ENCODE data around the gene DGKG.

DGKG gene

DNA sequence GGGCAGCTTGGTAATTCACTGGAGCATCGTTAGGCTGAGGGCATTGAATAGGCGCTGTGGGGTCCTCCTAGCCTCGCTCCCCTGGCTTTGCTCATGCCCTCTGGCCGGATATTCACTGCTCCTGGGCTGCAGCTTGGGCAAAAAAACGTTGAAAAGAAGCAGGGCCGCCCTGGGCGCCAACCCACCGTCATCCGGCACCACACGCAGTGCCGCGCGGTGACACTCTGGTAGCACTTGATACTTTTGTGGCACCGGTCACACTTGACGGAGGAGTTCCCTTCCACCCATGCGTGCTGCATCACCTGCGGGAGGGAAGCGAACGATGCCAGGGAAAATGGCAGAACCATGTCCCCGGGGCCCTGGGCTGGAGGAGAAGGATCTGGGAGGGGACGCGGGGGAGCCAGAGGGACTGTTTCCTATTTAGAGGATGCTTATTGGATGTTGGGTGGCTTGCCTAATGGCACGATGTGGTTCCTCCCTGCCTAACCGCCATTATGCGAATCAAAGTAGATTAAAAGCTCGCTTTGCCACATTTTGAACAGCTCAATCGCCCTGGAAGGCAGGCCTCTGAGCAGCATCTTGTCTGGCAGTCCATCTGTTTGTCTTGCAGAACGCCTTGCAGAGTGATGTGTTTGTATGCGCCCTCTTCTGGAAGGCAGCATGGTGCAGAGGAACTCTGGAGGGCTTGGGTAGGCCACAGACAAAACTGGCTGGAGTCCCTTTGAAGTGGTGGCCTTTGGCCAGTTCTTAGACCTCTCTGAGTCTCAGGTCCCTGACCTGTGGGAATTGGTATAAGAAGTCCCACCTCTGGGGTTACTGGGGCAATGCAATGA is 93.2 kb downstream of the DGKG start:
- TF ChIP-seq TAF1 (IDR thresholded peaks at IDR 0.05; ENCODE audit: borderline replicate concordance, low read depth, low read length) (no peak), POLR2A (IDR thresholded peaks at IDR 0.05; ENCODE audit: low read depth, low read length) (no peak), POLR2AphosphoS5 (IDR thresholded peaks at IDR 0.05; ENCODE audit: low read depth, low read length) (no peak)
- DNase-seq (ENCODE audit: insufficient read length) (no peak), FAIRE-seq (no peak)

DNA sequence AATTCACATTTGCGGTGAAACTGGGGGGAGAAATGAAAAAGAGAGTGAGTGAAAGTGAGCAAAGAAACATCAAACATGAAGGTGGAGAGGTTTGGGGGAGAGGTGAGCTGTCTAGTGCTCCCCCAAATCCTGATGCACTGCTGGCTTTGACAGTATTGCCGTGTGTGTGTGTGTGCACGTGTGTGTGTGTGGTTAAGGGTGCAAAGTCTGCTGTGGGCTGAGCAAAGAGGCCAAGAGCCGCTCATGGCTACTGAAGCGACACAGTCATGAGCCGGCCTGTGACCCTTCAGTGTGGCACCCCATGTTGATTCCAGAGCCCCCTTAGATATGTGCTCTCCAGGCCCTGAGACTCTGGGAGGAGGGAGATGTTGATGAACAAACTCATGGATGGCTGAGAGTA is 94.3 kb downstream of the DGKG start:
- DNase-seq (ENCODE audit: insufficient read length) (no peak), FAIRE-seq (no peak)
- TF ChIP-seq POLR2AphosphoS5 (IDR thresholded peaks at IDR 0.05; ENCODE audit: low read depth, low read length) = no peak

DNA sequence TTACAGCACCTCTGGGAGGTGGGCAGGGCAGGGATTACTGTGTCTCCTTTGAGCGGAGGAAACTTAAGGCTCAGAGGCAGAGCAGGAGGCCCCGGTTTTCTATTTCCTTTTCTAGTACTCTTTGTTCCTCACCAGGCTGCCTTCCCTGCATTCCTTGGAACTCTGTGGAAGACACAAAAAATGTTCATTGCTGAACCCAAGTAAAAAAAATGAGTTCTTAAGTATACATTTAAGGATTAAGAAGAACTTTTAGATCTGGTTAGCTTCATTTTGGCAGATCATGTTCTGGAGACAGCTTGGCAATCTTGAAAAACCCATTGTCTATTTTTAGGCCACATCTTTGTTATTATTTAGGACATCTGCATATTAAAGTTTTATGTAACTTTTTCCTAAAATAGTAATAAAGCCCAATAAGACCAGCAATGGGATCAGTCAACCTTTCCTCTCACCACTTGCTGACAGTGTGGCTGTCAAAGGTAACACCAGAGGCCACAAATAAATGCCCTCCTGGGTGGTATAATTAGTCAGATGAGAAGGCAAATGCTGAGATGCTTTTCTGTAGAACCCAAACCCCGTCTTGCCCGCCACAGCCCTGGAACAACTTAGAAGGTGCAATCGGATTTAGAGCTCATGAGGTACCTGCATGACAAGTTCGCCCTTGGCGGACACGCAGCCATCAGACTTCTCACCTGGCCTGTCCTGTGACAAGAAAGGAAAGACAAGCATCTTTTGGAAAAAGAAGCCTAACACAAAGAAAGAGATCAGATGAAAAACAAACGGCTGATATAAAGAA is 97.2 kb downstream of the DGKG start:
- FAIRE-seq (no peak), DNase-seq (ENCODE audit: insufficient read length) (no peak)
- TF ChIP-seq POLR2AphosphoS5 (IDR thresholded peaks at IDR 0.05; ENCODE audit: low read depth, low read length) (no peak), TAF1 (IDR thresholded peaks at IDR 0.05; ENCODE audit: borderline replicate concordance, low read depth, low read length) (no peak), POLR2A (IDR thresholded peaks at IDR 0.05; ENCODE audit: low read depth, low read length) (no peak)

DNA sequence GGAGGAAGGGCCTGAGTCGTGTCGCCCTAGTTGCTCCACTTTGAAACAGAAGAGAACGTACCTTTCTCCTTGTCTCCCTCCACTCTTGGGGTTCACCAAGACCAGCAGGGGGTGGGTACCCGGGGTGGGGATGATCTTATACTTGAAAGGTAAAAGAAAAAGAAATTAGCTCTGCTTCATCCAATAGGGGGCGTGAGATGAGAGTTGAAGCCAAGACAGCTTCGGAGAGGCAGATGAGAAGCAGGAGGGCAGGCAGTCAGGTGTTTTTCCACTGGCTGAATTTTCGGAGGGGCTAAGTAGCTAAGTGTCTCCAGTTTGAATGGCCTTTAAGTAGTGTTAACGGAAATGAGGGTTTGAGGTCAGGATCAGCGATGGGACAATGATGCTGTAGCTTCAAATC is 100.4 kb downstream of the DGKG start:
- no peak for TF ChIP-seq POLR2A (IDR thresholded peaks at IDR 0.05; ENCODE audit: low read depth, low read length)
- TF ChIP-seq TAF1 (IDR thresholded peaks at IDR 0.05; ENCODE audit: borderline replicate concordance, low read depth, low read length) = no peak
- TF ChIP-seq POLR2AphosphoS5 (IDR thresholded peaks at IDR 0.05; ENCODE audit: low read depth, low read length) = no peak
- FAIRE-seq (no peak), DNase-seq (ENCODE audit: insufficient read length) (no peak)

DNA sequence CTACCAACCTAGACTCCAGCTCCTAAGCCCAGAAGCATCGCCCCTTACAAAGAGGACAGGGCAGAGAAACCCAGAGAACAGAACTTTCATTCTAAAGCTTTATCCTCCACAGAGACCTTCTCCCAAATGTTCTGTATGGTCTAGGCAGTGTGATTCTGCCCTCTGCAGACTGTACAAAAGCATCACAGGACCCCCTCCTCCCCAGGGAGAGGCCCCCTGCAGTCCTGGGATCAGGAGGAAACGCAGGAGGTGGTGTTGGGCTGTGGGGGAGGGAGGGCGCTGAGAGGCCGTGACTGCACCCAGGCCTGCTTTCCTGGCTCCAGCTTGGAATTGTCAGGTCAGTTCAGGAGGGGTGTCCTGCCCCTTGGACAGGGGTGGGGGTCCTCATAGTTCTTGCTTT is 101.3 kb downstream of the DGKG start:
- no peak for TF ChIP-seq POLR2A (IDR thresholded peaks at IDR 0.05; ENCODE audit: low read depth, low read length)
- no peak for TF ChIP-seq TAF1 (IDR thresholded peaks at IDR 0.05; ENCODE audit: borderline replicate concordance, low read depth, low read length)
- no peak for TF ChIP-seq POLR2AphosphoS5 (IDR thresholded peaks at IDR 0.05; ENCODE audit: low read depth, low read length)
- FAIRE-seq = no peak
- DNase-seq (ENCODE audit: insufficient read length) = no peak

DNA sequence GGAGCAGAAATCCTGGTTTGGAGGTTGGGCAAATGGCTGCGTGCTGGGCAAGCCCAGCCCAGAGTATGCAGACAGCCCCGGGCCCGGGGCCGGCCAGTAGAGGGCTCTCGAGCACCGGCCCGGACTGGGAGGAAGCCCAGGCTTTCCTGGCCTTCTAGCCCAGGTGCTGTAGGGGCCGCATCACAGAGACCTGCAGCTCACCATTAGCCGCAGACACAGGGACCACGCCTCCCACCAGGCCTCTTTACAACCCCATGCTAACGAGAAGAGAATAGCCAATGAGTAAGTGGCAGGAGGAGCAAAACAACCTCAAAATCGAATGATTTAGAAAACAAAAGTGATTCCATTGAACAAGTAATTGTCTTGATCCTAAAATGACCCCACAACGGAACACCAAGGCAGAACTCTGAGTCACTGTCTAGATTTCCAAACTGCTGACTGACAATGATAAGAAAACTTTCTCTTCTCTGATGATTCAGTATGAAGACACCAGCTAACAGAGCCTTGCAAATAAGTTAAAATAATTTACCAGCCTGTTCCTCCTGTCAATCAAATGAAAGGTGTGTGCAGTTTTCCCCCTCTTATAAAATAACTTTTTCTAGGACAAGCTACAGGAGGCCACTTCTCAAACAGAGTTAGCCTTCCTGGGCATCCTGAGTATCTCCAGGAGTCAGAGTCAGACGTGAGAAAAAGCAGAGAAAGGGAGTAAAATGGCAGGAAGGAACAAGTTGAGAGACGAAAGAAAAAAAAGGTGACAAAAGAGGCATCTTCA is 102.2 kb downstream of the DGKG start:
- DNase-seq (ENCODE audit: insufficient read length) = peak; percentile 63
- TF ChIP-seq POLR2AphosphoS5 (IDR thresholded peaks at IDR 0.05; ENCODE audit: low read depth, low read length) (no peak), TAF1 (IDR thresholded peaks at IDR 0.05; ENCODE audit: borderline replicate concordance, low read depth, low read length) (no peak), POLR2A (IDR thresholded peaks at IDR 0.05; ENCODE audit: low read depth, low read length) (no peak)
- FAIRE-seq = peak; percentile 65

DNA sequence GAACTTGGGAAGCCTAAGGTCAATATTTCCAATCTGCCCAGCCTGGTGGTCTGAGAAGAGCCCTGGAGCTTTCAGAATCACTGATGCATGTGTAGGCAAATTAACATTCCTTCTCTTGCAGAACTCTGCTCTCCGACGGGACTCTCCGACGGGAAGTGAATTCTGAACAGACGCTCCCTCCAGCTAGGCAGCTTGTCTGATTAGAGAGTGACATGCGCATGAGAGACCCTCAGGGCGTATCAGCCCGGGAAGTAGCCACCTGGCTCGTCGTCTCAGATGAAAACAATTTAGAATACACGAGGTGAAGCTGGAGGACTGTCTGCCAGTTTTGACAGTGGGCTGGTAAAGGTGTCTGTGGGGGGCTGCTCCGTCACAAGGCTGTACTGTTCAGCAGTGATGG is 103.1 kb downstream of the DGKG start:
- no peak for FAIRE-seq
- no peak for DNase-seq (ENCODE audit: insufficient read length)
- TF ChIP-seq TAF1 (IDR thresholded peaks at IDR 0.05; ENCODE audit: borderline replicate concordance, low read depth, low read length) (no peak), POLR2A (IDR thresholded peaks at IDR 0.05; ENCODE audit: low read depth, low read length) (no peak), POLR2AphosphoS5 (IDR thresholded peaks at IDR 0.05; ENCODE audit: low read depth, low read length) (no peak)

DNA sequence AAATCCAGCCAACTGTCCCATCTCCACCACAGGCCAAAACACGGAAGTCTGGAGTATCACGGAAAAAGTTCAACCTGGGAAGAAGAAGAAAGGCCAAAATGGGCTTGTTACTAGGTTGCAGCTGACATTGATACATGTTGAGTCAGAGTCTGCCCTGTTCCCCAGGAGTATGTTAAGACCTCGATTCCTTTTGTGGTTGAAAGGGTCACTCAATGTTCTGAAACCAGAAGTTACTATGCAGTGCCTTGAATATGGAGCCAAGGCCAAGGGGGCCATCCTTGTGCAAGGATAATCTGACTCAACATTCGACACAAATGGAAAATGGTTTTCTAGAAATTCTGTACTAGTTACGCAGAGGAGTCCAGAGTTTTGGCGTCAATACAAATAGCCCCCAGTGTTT is 104.2 kb downstream of the DGKG start:
- no peak for TF ChIP-seq POLR2A (IDR thresholded peaks at IDR 0.05; ENCODE audit: low read depth, low read length)
- FAIRE-seq (no peak), DNase-seq (ENCODE audit: insufficient read length) (no peak)

DNA sequence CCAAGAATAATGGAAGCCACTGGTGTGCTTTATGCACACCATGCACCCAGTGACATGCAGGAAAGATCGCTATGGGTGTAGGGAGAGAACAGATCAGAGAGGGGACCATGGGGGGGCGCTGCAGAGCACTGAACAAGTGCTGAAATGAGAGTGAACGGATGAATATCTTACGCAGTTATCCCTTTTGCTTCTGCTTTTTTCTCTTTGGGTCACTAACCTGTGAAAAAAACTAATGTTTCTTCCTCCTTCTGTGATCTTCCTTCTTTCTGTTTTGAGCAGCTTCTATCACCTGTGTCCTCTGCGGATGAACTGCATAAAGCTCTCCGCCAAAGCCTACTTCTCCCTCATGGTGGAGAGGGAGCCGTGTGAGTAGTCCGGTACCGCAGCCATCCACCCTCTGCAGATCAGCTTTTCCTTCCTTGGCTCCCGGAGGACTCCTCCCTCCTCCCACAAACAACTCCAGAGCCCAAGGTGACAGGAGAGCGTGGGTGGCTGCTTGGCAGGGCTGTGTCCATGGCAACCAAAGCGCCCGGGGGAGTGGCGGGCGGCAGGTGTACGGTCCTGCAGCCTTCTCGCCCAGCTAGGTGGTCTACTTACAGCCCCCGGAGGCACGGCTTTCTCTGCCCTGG is 106.2 kb downstream of the DGKG start:
- DNase-seq (ENCODE audit: insufficient read length) (no peak), FAIRE-seq (no peak)
- TF ChIP-seq POLR2A (IDR thresholded peaks at IDR 0.05; ENCODE audit: low read depth, low read length) = no peak
- TF ChIP-seq POLR2AphosphoS5 (IDR thresholded peaks at IDR 0.05; ENCODE audit: low read depth, low read length) = no peak
- TF ChIP-seq TAF1 (IDR thresholded peaks at IDR 0.05; ENCODE audit: borderline replicate concordance, low read depth, low read length) = no peak

DNA sequence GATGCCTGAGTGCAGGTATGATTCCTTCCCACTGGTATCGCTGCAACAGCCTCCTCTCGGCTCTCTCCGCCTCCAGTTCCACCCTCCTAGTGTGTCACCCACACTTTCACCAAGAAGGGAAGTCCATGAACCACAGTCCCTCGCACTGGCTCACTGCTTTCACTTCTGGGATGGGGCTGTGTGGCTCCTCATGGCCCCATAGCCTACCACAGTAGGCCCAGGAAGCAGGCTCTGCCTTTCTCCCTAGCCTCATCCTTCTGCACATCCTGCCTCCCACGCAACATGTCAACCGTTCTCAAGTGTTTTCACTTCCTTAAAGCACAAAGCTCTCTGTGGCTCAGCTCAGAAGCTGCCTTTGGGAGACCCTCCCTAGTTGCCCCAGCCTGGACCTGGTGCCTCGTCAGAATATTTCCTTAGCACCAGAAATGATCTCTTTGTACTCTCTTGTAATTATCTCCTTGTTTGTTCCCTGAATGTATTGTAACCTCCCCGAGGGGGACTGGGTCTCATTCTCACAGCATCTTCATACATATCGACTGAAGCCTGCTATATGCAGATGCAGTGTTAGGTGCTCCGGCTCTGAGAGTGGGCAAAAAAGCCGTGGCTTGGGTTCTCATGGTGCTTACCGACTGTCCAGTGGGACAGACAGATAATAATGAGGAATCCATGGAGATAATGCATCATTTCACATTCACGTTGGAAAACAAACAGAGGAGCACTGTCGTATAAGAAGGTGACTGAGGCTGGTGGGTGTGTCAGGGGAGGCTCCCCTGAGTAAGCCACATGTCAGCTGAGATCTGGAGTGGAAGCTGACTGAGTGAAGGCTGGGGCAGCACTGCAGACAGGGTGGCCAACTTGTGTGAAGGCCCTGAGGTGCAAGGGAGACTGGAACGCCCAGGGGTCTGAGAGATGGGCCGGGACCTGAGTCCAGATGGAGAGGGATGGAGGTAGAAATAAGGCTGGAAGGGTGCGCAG is 107.1 kb downstream of the DGKG start:
- FAIRE-seq = peak; percentile 33
- TF ChIP-seq POLR2AphosphoS5 (IDR thresholded peaks at IDR 0.05; ENCODE audit: low read depth, low read length) (peak; percentile 43; the same call in 1 of the 2 replicates), POLR2A (IDR thresholded peaks at IDR 0.05; ENCODE audit: low read depth, low read length) (no peak), TAF1 (IDR thresholded peaks at IDR 0.05; ENCODE audit: borderline replicate concordance, low read depth, low read length) (0 out of 2 replicates have a peak, but pooled peaks have one; percentile 26)
- DNase-seq (ENCODE audit: insufficient read length) = peak; percentile 38

Measured in GM12892 (cell line).